OCI-LY7 (cell line): ENCODE data around the gene PPCDC. TPM values are rescaled to one million over a fixed set of nuclear protein-coding genes. Genes with fewer than 3 reads are reported as not detected.

Experiments used
- BruUV-seq: library from RNA; stranded (reverse); fragments of 400-500 nt; replicated peaks from 2 replicates; lab custom pipeline; 2021; lab: Mats Ljungman, UMichigan
- CTCF ChIA-PET: fragments of 300-600 bp; sonication (Branson Sonifier 250); formaldehyde crosslinking; loops from one replicate; lab custom pipeline; 2022; ENCODE audit warnings: antibody characterized with exemption; ENCODE audit not compliant: unreplicated experiment; lab: Charles Lee
- POLR2A ChIA-PET: fragments of 300-600 bp; sonication (Branson Sonifier 250); formaldehyde crosslinking; loops from one replicate; lab custom pipeline; 2022; ENCODE audit warnings: antibody characterized with exemption; lab: Charles Lee
- DNase-seq: peaks from one replicate; pipeline ENCODE4 v3.0.0-alpha.2; 2015; ENCODE audit warnings: low spot score
- H2AFZ ChIP-seq: fragments of 200-600 bp; sonication (generic), shearing (Covaris generic); 2 replicates; pipeline ENCODE4 v1.6.1; 2014; ENCODE audit warnings: mild to moderate bottlenecking, antibody characterized with exemption, low read length, moderate library complexity
- H3K27ac ChIP-seq: fragments of 200-600 bp; sonication (generic); 2 replicates; pipeline ENCODE4 v1.5.1; 2014; ENCODE audit warnings: mixed run types, low read depth, mild to moderate bottlenecking, moderate library complexity, low read length, inconsistent platforms; ENCODE audit not compliant: poor library complexity, severe bottlenecking
- H3K36me3 ChIP-seq: fragments of 200-600 bp; sonication (generic); 2 replicates; pipeline ENCODE4 v1.6.1; 2014; ENCODE audit warnings: mild to moderate bottlenecking, antibody characterized with exemption, low read length, moderate library complexity, mixed read lengths; ENCODE audit not compliant: insufficient read depth
- H3K4me1 ChIP-seq: fragments of 200-600 bp; sonication (generic); 2 replicates; pipeline ENCODE4 v1.5.1; 2014; ENCODE audit warnings: mild to moderate bottlenecking, low read length; ENCODE audit not compliant: insufficient read depth, poor library complexity, severe bottlenecking
- H3K4me2 ChIP-seq: fragments of 200-600 bp; sonication (generic); 2 replicates; pipeline ENCODE4 v1.6.1; 2014; ENCODE audit warnings: mild to moderate bottlenecking, low read length
- H3K4me3 ChIP-seq: fragments of 200-600 bp; sonication (generic); 2 replicates; pipeline ENCODE4 v1.5.1; 2014; ENCODE audit warnings: mild to moderate bottlenecking, low read depth, low read length; ENCODE audit not compliant: poor library complexity, severe bottlenecking
- H3K79me2 ChIP-seq: fragments of 200-600 bp; sonication (generic); 2 replicates; pipeline ENCODE4 v1.6.1; 2016; ENCODE audit warnings: low read depth, mild to moderate bottlenecking, low read length, moderate library complexity, mixed read lengths; ENCODE audit not compliant: insufficient read depth
- H3K9me2 ChIP-seq: fragments of 200-600 bp; sonication (generic); 2 replicates; pipeline ENCODE4 v1.6.1; 2016; ENCODE audit warnings: mild to moderate bottlenecking, low read length, mixed read lengths; ENCODE audit not compliant: insufficient read depth
- H3K9me3 ChIP-seq: fragments of 200-600 bp; sonication (generic); 2 replicates; pipeline ENCODE4 v1.6.1; 2014; ENCODE audit warnings: mild to moderate bottlenecking, mixed run types, low read length, mixed read lengths
- H4K20me1 ChIP-seq: fragments of 200-600 bp; sonication (generic); 2 replicates; pipeline ENCODE4 v1.6.1; 2014; ENCODE audit warnings: mild to moderate bottlenecking, antibody characterized with exemption, low read length, moderate library complexity, mixed read lengths; ENCODE audit not compliant: insufficient read depth
- EZH2phosphoT487 ChIP-seq: fragments of 200-600 bp; sonication (generic); IDR thresholded peaks from 2 replicates; pipeline ENCODE4 v1.6.1; 2018; ENCODE audit warnings: low read depth, borderline replicate concordance, mild to moderate bottlenecking, mixed run types, antibody characterized with exemption, low read length, moderate library complexity, mixed read lengths
- intact Hi-C: fragments of 100-400 bp; cut with micrococcal nuclease; formaldehyde crosslinking; loops from one replicate; pipeline ENCODE4 v1.10.0; 2022; ENCODE audit not compliant: unreplicated experiment
- total RNA-seq, 2 experiments: library from RNA; depleted of rRNA in 1 of 2; stranded (reverse); fragments of >200 nt in 1 of 2; shearing (Covaris generic) in 1 of 2; gene quantifications; 2 replicates each; pipeline ENCODE4 v1.2.3, GENCODE V29; 2014 to 2022
- TF ChIP-seq, protein P1 (sequence below): fragments of 200-600 bp; sonication (generic); conservative IDR thresholded peaks from 2 replicates; pipeline ENCODE4 v1.5.1; 2014; ENCODE audit warnings: mild to moderate bottlenecking, antibody characterized with exemption, low read length, moderate library complexity, mixed read lengths

PPCDC gene
- total RNA-seq, 2 experiments from 2014 or later = 44.3 to 48.3 TPM

DNA sequence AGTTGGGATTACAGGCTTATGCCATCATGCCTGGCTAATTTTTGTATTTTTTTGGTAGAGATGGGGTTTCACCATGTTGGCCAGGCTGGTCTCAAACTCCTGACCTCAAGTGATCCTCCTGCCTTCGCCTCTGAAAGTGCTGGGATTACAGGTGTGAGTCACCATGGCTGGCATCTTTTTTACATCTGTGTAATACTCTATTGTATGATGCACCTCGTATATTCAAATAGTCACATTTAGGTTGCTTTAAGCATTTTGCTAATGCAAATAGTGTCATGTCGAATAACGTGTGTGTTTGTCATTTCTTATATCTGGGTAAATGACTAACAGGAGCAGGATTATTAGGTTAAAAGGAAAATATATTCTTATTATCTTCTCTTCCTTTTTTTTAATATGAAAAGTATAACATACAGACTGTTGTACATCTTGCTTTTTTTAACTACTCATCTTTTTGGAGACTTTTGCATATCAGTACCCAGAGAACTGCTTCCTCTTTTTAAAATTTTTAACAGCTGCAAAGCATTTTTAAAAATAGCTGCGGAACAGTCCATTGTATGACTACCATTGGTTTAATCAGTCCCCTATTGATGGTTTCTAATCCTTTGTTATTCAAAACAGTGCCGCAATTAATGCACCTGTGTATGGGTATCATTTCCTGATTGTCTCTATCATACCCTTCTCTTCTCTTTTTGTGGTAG, 14.6 kb upstream of the PPCDC start:
- CTCF ChIA-PET = interaction anchor here (0.5 to 0.6 kb wide), 2 partner anchors 211 to 387 kb away, joined by 3 read pairs; no protein-coding TSS in a partner anchor
- Histone ChIP-seq H3K36me3 (peaks cover 25% of the 10 kb centered on the region), H3K4me1 (peaks cover 77% of the 10 kb centered on the region), H3K27ac (peak overlapping the region; percentile 98), H3K4me2 (peak overlapping the region; percentile 81), H3K4me3 (peak overlapping the region; percentile 67), H3K9me2 (no peaks in the 10 kb centered on the region), H4K20me1 (no peaks in the 10 kb centered on the region), H2AFZ (no peak overlapping the region), H3K9me3 (no peaks in the 10 kb centered on the region), H3K79me2 (peaks cover 13% of the 10 kb centered on the region; the same call in 1 of the 2 replicates)
- peak; percentile 99 for DNase-seq
- no TSS peak for BruUV-seq
- TF ChIP-seq, protein P1, sequence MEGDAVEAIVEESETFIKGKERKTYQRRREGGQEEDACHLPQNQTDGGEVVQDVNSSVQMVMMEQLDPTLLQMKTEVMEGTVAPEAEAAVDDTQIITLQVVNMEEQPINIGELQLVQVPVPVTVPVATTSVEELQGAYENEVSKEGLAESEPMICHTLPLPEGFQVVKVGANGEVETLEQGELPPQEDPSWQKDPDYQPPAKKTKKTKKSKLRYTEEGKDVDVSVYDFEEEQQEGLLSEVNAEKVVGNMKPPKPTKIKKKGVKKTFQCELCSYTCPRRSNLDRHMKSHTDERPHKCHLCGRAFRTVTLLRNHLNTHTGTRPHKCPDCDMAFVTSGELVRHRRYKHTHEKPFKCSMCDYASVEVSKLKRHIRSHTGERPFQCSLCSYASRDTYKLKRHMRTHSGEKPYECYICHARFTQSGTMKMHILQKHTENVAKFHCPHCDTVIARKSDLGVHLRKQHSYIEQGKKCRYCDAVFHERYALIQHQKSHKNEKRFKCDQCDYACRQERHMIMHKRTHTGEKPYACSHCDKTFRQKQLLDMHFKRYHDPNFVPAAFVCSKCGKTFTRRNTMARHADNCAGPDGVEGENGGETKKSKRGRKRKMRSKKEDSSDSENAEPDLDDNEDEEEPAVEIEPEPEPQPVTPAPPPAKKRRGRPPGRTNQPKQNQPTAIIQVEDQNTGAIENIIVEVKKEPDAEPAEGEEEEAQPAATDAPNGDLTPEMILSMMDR = no peak
- TF ChIP-seq EZH2phosphoT487 = no peak
- POLR2A ChIA-PET = interaction anchor here (0.6 to 2.6 kb wide), 9 partner anchors 12 to 225 kb away, joined by 3 to 13 read pairs (median 4); partner anchors contain the start of genes PPCDC and SCAMP5
- intact Hi-C loops = loop anchor here (1.0 to 5.0 kb wide), 2 partner anchors 15 to 221 kb away; partner anchors contain the start of gene PPCDC

DNA sequence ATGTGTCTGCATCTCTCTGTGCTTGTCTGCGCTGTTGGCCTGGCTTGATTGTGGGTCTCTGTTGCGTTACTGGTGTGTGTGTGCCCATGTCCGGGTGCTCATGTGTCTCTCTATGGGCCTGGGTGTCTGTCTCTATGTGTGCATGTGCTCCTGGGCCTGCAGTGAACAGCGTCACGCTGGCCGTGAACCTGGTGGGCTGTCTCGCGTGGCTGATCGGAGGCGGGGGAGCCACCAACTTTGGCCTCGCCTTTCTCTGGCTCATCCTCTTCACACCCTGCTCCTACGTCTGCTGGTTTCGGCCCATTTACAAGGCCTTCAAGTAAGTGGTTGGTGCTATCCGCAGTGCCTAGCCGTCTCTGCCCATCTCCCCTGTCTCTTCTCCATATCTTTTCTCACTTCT, 7.0 kb upstream of the PPCDC start:
- Histone ChIP-seq H2AFZ (no peak overlapping the region), H4K20me1 (no peaks in the 10 kb centered on the region), H3K9me3 (no peaks in the 10 kb centered on the region), H3K4me1 (peaks cover 48% of the 10 kb centered on the region), H3K4me3 (no peak overlapping the region), H3K4me2 (no peak overlapping the region), H3K27ac (no peak overlapping the region), H3K36me3 (peaks cover 70% of the 10 kb centered on the region), H3K9me2 (no peaks in the 10 kb centered on the region), H3K79me2 (no peaks in the 10 kb centered on the region; the same call in 1 of the 2 replicates)
- ChIA-PET POLR2A (no interaction called here), CTCF (no interaction called here)
- TF ChIP-seq EZH2phosphoT487 = no peak
- TF ChIP-seq, protein P1 = no peak
- DNase-seq = no peak
- no TSS peak for BruUV-seq
- intact Hi-C loops = no loop called here
